MM.1S (cell line): Measurements from ENCODE around the gene VAPB.

Source experiments
- EZH2 ChIP-seq: fragments of 300-600 bp; sonication (generic); optimal IDR thresholded peaks from 2 replicates; pipeline ENCODE3; 2017; ENCODE audit warnings: low read depth, mild to moderate bottlenecking, antibody characterized with exemption, low read length, mixed read lengths
- TF ChIP-seq, protein P1 (sequence below): fragments of 300-600 bp; sonication (generic); IDR thresholded peaks from 2 replicates; pipeline ENCODE4 v1.5.1; 2016; ENCODE audit warnings: antibody characterized with exemption, low read length, mixed read lengths

DNA sequence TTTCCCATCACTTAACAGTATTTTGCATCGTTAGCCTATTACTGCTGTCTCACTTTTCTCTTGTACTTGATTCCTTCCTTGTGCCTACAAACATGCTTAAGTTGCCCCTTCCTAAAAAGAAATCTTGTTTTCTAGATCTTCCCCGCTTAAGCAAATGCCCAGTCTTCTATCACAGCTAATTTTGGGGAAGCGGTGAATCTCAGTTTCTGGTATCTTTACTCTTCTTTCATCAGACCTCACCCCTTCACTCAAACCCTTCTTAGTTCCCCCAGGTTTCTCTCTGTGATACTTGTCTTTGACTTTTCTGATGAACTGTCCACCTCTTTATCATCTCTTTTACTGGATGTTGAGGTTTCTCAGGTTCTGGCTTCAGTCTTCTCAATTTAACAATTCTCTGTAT is 14.2 kb downstream of the VAPB start:
- TF ChIP-seq, protein P1, sequence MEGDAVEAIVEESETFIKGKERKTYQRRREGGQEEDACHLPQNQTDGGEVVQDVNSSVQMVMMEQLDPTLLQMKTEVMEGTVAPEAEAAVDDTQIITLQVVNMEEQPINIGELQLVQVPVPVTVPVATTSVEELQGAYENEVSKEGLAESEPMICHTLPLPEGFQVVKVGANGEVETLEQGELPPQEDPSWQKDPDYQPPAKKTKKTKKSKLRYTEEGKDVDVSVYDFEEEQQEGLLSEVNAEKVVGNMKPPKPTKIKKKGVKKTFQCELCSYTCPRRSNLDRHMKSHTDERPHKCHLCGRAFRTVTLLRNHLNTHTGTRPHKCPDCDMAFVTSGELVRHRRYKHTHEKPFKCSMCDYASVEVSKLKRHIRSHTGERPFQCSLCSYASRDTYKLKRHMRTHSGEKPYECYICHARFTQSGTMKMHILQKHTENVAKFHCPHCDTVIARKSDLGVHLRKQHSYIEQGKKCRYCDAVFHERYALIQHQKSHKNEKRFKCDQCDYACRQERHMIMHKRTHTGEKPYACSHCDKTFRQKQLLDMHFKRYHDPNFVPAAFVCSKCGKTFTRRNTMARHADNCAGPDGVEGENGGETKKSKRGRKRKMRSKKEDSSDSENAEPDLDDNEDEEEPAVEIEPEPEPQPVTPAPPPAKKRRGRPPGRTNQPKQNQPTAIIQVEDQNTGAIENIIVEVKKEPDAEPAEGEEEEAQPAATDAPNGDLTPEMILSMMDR: no peak
- no peak for TF ChIP-seq EZH2
